8988T (cell line): ENCODE data around the gene SREBF2.
"Not testable (repeated sequence)": the region's sequence is repeated elsewhere in the genome, so short reads cannot be mapped to it uniquely, and the experiment has no call there.

ENCODE experiments used
- DNase-seq: peaks from one replicate; pipeline ENCODE4 v3.0.0; 2011

Gene SREBF2

DNA sequence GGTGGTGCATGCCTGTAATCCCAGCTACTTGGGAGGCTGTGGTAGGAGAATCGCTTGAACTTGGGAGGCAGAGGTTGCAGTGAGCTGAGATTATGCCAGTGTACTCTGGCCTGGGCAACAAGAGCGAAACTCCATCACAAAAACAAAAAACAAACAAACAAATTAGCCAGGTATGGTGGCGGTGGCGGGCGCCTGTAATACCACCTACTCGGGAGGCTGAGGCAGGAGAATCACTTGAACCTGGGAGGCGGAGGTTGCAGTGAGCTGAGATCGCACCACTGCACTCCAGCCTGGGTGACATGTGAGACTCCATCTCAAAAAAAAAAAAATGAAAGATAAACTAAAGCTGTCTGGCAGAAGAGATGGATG lies 116.0 kb downstream of the SREBF2 start:
- DNase-seq: not testable (repeated sequence)

- DNase-seq: no peak
Observed at GRCh38 chr22:41949297-41949965, 116.5 kb downstream of the SREBF2 start.

DNA sequence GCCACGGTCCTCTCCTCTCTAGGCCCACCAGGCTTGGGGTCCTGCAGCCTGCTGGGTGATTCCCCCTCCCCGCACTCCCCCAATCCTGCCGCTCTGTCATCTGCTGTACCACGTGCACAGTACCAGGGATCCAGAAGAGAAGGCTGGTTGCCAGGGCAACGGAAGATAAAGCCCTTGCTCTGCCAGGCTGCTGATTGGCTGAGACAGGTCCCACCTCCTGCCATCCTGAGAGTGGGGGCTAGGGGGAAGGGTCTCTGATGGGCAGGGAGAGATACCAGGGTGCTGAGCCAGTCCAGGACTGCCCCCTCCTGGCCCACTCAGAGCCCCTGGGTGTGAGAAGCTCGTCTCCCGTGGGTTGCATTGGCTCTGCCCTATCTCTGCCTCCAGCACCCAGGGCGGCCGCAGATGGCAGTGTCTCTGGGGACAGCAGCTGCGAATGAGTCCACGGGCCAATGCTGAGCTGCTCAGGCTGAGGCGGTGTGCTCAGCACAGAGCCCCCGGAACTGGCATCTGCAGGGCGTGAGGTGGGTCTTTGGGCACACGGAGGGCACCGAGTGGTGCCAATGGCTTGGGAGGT lies 119.1 kb downstream of the SREBF2 start, which contains the start of gene SMIM45:
SMIM45 (plus strand) TSS at position 253 of the 577 bp plus-strand sequence.
- DNase-seq: no peak

DNA sequence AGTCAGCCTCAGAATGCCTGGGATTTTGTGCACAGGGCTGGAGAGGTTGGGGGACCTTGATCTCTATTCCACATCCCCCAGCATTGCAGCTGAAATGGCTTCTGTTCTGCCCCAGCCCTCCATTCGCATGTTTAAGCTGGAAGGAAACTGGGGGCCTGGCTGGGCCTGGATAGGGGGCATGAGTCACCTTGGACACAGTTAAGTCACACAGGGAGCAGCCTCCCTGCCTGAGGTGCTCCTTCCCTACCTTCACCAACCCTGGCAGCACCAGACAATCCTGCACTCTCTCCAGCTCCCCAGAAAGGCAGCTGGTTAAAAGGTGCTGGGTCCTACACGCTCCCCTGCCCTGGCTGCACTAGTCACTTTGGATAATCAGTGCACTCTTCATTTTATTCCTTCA lies 119.8 kb downstream of the SREBF2 start:
- no peak for DNase-seq
